ENCODE measurements around the gene APBA3.

APBA3 gene

DNA sequence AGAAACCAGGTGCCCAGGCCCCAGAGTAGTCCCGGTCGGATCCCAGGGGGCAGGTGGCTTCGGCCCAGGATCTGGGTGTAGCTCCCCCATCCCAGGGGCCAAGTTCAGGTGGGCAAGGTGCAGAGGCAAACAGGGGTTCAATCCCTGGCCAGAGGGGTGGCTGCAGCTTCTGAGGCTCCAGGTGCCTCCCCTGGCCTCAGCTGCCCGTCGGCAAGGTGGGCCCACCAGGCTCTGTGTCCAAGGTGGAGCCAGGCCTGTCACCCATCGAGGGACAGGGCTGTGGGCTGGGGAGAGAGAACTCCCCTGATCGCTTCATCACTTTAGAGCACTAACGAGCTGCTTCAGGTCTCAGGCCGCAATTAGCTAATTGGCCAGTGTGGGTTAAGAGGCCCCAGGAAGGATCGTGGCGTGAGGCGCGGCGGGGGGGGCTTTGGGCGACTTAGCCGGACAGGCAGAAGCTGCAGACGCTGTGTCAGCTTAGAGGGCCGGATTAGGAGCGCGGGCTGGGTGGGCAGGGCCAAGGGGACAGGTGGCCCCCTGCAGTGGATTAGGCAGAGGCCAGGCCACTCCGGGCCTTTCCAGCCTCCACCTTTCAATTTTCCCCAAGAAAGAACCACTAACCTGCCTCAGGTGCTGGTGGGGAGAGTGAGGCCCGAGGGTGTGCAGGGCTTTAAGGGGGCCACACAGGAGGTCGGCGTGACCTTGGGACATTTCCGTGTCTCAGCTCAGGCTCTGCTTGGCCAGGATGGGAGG is 13.3 kb upstream of the APBA3 start:
- H3K27me3 ChIP-seq (ENCODE audit: insufficient read depth, insufficient read length): no peaks in the 10 kb centered on the region
- no peak overlapping the region for H3K9ac ChIP-seq (ENCODE audit: insufficient read length, low read depth)
- no peak for DNase-seq (ENCODE audit: low read depth, low spot score)
- H3K4me1 ChIP-seq (ENCODE audit: insufficient read depth, insufficient read length): peaks cover 23% of the 10 kb centered on the region
- no peak overlapping the region for H3K4me3 ChIP-seq (ENCODE audit: insufficient read length, low read depth)
- TF ChIP-seq ZNF274 (IDR thresholded peaks at IDR 0.05; ENCODE audit: low read depth, low read length) (no peak), YY1 (IDR thresholded peaks at IDR 0.05; ENCODE audit: insufficient read depth, insufficient read length) (no peak), SUZ12 (IDR thresholded peaks at IDR 0.05; ENCODE audit: extremely low read depth, insufficient read depth, insufficient read length) (no peak)
- peaks cover 2% of the 10 kb centered on the region for H3K36me3 ChIP-seq (ENCODE audit: insufficient read depth, insufficient read length, low read length)
- no peaks in the 10 kb centered on the region for H3K9me3 ChIP-seq (ENCODE audit: insufficient read depth, low read length)

DNA sequence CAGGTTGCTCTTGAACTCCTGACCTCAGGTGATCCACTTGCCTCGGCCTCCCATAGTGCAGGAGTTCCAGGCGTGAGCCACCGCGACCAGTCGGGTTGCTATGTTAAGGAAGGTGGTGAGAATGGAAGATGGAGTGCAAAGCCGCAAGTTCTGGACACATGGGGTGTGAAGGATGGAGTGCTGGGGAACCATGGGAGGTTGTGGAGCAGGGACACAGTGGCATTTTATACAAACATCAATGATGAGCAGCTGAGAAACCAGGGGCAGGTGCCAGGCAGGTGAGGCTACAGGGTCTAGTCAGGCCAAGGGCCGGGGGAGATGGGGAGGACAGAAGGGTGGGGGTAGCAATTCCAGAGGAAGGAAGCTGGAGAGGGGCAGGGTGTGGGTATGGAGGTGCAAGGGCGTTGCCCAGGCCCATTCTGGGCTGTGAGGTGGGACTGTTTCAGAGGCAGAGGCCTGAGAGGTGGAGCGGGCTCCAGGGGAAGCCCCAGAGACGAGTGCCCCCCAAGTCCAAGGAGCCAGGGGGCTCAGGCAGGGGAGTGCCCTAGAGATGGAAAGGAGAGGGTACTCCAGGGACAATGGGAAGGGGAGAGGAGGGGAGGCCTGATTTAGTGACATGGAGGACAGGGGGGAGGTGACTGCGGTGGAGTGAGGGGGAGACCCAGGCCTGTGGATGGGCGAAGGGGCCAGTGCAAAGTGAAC is 12.5 kb upstream of the APBA3 start:
- Histone ChIP-seq H3K9ac (ENCODE audit: insufficient read length, low read depth) (no peak overlapping the region), H3K27me3 (ENCODE audit: insufficient read depth, insufficient read length) (no peaks in the 10 kb centered on the region), H3K36me3 (ENCODE audit: insufficient read depth, insufficient read length, low read length) (peaks cover 6% of the 10 kb centered on the region), H3K4me1 (ENCODE audit: insufficient read depth, insufficient read length) (peaks cover 24% of the 10 kb centered on the region), H3K9me3 (ENCODE audit: insufficient read depth, low read length) (no peaks in the 10 kb centered on the region), H3K4me3 (ENCODE audit: insufficient read length, low read depth) (no peak overlapping the region)
- no peak for TF ChIP-seq ZNF274 (IDR thresholded peaks at IDR 0.05; ENCODE audit: low read depth, low read length)
- no peak for TF ChIP-seq YY1 (IDR thresholded peaks at IDR 0.05; ENCODE audit: insufficient read depth, insufficient read length)
- no peak for TF ChIP-seq SUZ12 (IDR thresholded peaks at IDR 0.05; ENCODE audit: extremely low read depth, insufficient read depth, insufficient read length)
- DNase-seq (ENCODE audit: low read depth, low spot score): no peak

DNA sequence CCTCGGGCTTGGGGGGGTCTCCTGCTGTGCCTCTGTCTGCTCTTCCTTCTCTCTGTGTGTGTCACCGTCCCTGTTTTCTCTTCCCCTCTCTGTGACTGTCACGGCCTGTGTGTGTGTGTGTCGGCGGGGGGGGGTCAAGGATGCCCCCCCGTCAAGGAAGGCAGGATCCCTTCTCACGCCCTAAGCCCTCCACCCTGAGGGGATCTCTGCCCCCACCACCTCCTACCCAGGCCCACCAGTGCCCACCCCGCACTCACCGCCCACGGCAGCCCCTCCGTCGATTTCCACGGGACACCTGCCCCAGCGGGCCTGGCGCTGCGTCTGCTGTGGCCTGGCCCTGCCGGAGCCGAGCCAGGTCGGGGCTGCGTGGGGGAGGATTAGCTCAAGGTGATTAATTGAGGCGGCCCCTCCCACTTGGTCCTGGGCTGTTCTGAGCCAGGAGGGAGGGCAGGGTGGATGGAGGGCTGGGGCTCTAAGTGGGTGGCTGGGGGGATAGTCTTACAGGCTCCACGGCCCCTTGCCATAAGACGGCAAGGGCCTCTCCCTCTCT is 10.5 kb upstream of the APBA3 start, which contains the start of gene RAX2:
TSS of gene RAX2 (minus strand) at position 323 of the 550 bp plus-strand sequence. CDS start 486 bp downstream, outside the sequence.
- Histone ChIP-seq H3K9me3 (ENCODE audit: insufficient read depth, low read length) (no peaks in the 10 kb centered on the region), H3K4me1 (ENCODE audit: insufficient read depth, insufficient read length) (peaks cover 28% of the 10 kb centered on the region), H3K4me3 (ENCODE audit: insufficient read length, low read depth) (no peak within 1 kb of the TSS), H3K27me3 (ENCODE audit: insufficient read depth, insufficient read length) (no peaks in the 10 kb centered on the region), H3K9ac (ENCODE audit: insufficient read length, low read depth) (peak within 1 kb of the TSS; percentile 47), H3K36me3 (ENCODE audit: insufficient read depth, insufficient read length, low read length) (peaks cover 23% of the 10 kb centered on the region)
- no peak for DNase-seq (ENCODE audit: low read depth, low spot score)
- no peak for TF ChIP-seq SUZ12 (IDR thresholded peaks at IDR 0.05; ENCODE audit: extremely low read depth, insufficient read depth, insufficient read length)
- no peak for TF ChIP-seq ZNF274 (IDR thresholded peaks at IDR 0.05; ENCODE audit: low read depth, low read length)
- TF ChIP-seq YY1 (IDR thresholded peaks at IDR 0.05; ENCODE audit: insufficient read depth, insufficient read length): no peak

DNA sequence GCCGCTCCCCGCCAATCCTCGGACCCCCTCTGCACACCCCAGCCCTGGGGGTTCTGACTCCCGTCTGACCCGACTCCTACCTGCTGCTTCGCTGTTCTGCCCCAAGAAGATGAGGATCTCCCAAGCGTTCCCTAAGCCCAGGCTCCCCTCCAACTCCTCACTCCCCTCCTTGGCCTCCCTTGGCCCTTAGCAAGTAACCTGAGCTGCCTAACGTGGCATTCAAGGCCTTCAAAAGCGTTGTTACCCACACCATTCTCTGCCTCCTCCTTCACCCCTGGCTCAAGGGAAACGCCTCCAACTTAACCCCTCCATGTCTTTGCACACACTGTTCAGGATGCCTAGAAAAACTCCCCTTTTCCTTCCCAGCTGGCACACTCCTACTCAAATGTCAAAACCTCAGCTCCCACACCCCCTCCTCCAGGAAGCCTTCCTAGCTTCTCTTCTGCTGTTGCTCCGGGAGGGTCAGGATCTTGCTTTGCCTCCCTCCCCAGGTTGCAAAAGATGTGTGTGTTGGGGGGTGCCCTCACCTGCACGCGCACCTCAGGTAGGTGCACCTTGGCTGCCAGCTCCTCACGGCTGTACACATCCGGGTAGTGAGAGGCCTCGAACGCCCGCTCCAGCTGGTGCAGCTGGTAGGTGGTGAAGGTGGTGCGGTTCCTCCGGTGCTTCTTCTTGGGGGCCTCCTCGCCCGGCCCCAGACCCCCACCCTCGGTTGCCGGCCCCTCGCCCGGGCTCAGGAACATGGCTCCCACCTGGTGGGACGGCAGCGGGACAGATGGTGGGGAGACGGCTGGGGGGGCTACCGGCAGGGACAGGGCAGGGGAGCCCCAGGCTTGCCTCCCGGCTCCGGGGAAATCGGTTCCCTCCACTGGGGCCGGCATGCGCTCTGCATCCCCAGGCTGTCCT is 9.8 kb upstream of the APBA3 start:
- Histone ChIP-seq H3K27me3 (ENCODE audit: insufficient read depth, insufficient read length) (no peaks in the 10 kb centered on the region), H3K9ac (ENCODE audit: insufficient read length, low read depth) (peak overlapping the region; percentile 67), H3K4me1 (ENCODE audit: insufficient read depth, insufficient read length) (peaks cover 28% of the 10 kb centered on the region), H3K36me3 (ENCODE audit: insufficient read depth, insufficient read length, low read length) (peaks cover 30% of the 10 kb centered on the region), H3K9me3 (ENCODE audit: insufficient read depth, low read length) (no peaks in the 10 kb centered on the region), H3K4me3 (ENCODE audit: insufficient read length, low read depth) (no peak overlapping the region)
- peak; percentile 11 for DNase-seq (ENCODE audit: low read depth, low spot score)
- no peak for TF ChIP-seq SUZ12 (IDR thresholded peaks at IDR 0.05; ENCODE audit: extremely low read depth, insufficient read depth, insufficient read length)
- no peak for TF ChIP-seq ZNF274 (IDR thresholded peaks at IDR 0.05; ENCODE audit: low read depth, low read length)
- TF ChIP-seq YY1 (IDR thresholded peaks at IDR 0.05; ENCODE audit: insufficient read depth, insufficient read length): no peak

DNA sequence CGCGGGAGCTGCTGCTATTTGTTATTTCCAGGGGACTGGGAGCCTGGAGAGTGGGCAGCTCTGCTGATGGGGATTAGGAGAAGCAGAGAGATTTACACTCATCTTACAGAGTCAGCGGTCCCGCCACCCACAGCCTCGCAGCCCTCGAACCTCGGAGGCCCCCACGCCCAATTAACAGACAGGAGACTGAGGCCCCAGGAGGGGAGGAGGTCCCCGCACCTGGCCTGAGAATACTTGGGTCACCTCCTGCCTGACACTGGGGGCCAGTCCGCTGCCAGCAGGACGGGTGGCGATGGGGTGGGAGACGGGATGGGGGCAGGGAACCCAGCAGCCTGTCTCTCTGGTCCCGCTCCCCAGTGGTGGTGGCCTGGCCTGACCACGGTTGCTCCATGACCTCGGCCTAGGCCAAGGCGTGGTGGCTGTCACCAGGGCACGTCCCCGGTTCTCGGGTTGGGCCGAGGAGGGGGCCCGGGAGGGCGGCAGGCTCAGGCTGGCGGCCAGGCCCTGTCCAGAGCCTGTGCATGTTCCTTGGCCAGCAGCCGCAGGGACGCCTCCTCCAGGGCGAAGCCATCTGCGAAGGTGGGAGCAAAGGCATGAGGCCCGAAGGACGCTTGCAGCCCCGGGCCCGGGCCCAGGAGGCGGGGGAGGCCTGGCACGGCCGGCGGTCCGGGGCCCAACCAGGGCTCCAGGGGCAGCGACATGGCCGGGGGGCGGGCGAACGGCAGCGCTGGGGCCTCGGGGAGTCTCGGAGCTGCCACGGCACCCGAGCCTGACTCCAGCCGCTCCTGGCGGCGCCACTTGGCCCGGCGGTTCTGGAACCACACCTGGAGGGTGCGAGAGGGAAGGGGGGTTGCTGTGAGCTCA is 8.9 kb upstream of the APBA3 start:
- Histone ChIP-seq H3K9me3 (ENCODE audit: insufficient read depth, low read length) (no peaks in the 10 kb centered on the region), H3K36me3 (ENCODE audit: insufficient read depth, insufficient read length, low read length) (peaks cover 31% of the 10 kb centered on the region), H3K4me3 (ENCODE audit: insufficient read length, low read depth) (no peak overlapping the region), H3K27me3 (ENCODE audit: insufficient read depth, insufficient read length) (no peaks in the 10 kb centered on the region), H3K9ac (ENCODE audit: insufficient read length, low read depth) (peak overlapping the region; percentile 67), H3K4me1 (ENCODE audit: insufficient read depth, insufficient read length) (peaks cover 28% of the 10 kb centered on the region)
- TF ChIP-seq SUZ12 (IDR thresholded peaks at IDR 0.05; ENCODE audit: extremely low read depth, insufficient read depth, insufficient read length) (no peak), ZNF274 (IDR thresholded peaks at IDR 0.05; ENCODE audit: low read depth, low read length) (no peak), YY1 (IDR thresholded peaks at IDR 0.05; ENCODE audit: insufficient read depth, insufficient read length) (no peak)
- DNase-seq (ENCODE audit: low read depth, low spot score): no peak

DNA sequence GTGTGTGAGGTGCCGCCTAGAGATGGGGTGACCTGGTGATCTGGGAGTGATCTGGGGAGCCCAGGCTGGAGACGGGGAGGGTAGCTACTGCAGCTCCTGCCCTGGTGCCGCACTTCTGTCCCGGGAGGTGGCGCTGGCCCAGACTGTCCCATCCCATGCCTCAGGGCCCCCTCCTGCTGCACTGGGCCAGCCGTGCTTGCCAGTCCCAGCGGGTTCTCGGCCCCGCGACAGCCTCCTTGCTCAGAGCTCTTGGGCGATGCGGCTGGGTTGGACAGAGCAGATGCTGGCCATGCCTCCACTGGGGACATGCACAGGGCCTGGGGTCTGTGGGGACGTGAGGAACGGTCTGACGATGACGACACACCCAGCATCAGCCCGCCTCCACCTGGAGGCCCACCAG is 8.0 kb upstream of the APBA3 start:
- no peak for DNase-seq (ENCODE audit: low read depth, low spot score)
- peaks cover 35% of the 10 kb centered on the region for H3K36me3 ChIP-seq (ENCODE audit: insufficient read depth, insufficient read length, low read length)
- TF ChIP-seq YY1 (IDR thresholded peaks at IDR 0.05; ENCODE audit: insufficient read depth, insufficient read length): no peak
- no peak for TF ChIP-seq ZNF274 (IDR thresholded peaks at IDR 0.05; ENCODE audit: low read depth, low read length)
- TF ChIP-seq SUZ12 (IDR thresholded peaks at IDR 0.05; ENCODE audit: extremely low read depth, insufficient read depth, insufficient read length): no peak
- H3K27me3 ChIP-seq (ENCODE audit: insufficient read depth, insufficient read length): no peaks in the 10 kb centered on the region
- peak overlapping the region; percentile 67 for H3K9ac ChIP-seq (ENCODE audit: insufficient read length, low read depth)
- H3K9me3 ChIP-seq (ENCODE audit: insufficient read depth, low read length): no peaks in the 10 kb centered on the region
- peaks cover 27% of the 10 kb centered on the region for H3K4me1 ChIP-seq (ENCODE audit: insufficient read depth, insufficient read length)
- H3K4me3 ChIP-seq (ENCODE audit: insufficient read length, low read depth): no peak overlapping the region

Data from NT2/D1 (cell line).